KMS-11 (cell line): ENCODE data around the gene MID1.

Source experiments
- H2AFZ ChIP-seq: fragments of 200-600 bp; sonication (generic); 2 replicates; pipeline ENCODE4 v1.6.1; 2016; ENCODE audit warnings: antibody characterized with exemption, mixed run types, low read depth
- H3K27ac ChIP-seq: fragments of 200-600 bp; sonication (generic); 2 replicates; pipeline ENCODE4 v1.6.1; 2016; ENCODE audit warnings: mild to moderate bottlenecking, mixed run types
- H3K27me3 ChIP-seq: fragments of 200-600 bp; sonication (generic); 2 replicates; pipeline ENCODE4 v1.6.1; 2017; ENCODE audit warnings: mild to moderate bottlenecking, low read depth, mixed run types, moderate library complexity; ENCODE audit not compliant: insufficient read depth
- H3K36me3 ChIP-seq: fragments of 200-600 bp; sonication (generic); 2 replicates; pipeline ENCODE4 v1.6.1; 2017; ENCODE audit warnings: mild to moderate bottlenecking, mixed run types; ENCODE audit not compliant: insufficient read depth
- H3K4me1 ChIP-seq: fragments of 200-600 bp; sonication (generic); 2 replicates; pipeline ENCODE4 v1.6.1; 2016; ENCODE audit warnings: mild to moderate bottlenecking, low read depth, mixed run types; ENCODE audit not compliant: poor library complexity, severe bottlenecking
- H3K4me2 ChIP-seq: fragments of 200-600 bp; sonication (generic); 2 replicates; pipeline ENCODE4 v1.7.0; 2016; ENCODE audit warnings: mild to moderate bottlenecking, mixed run types
- H3K4me3 ChIP-seq: fragments of 200-600 bp; sonication (generic); IDR thresholded peaks from 2 replicates; pipeline ENCODE4 v1.6.1; 2017; ENCODE audit warnings: low read depth, low read length, mixed read lengths; ENCODE audit not compliant: insufficient read depth
- H3K79me2 ChIP-seq: fragments of 200-600 bp; sonication (generic); 2 replicates; pipeline ENCODE4 v1.6.1; 2016; ENCODE audit warnings: low read depth, mixed run types; ENCODE audit not compliant: insufficient read depth
- H3K9ac ChIP-seq: fragments of 200-600 bp; sonication (generic); 2 replicates; pipeline ENCODE4 v1.6.1; 2016; ENCODE audit warnings: mild to moderate bottlenecking, mixed run types
- H4K20me1 ChIP-seq: fragments of 200-600 bp; sonication (generic); 2 replicates; pipeline ENCODE4 v1.6.1; 2016; ENCODE audit warnings: mild to moderate bottlenecking, mixed run types; ENCODE audit not compliant: insufficient read depth
- CTCF ChIP-seq: fragments of 200-600 bp; sonication (generic); conservative IDR thresholded peaks from 2 replicates; pipeline ENCODE4 v1.6.1; 2017; ENCODE audit warnings: low read depth, mild to moderate bottlenecking, antibody characterized with exemption, low read length, moderate library complexity, mixed read lengths

Gene MID1

GRCh38 chrX:10612215-10612614 lies 8.2 kb downstream of the MID1 start:
- Histone ChIP-seq H3K27ac (no peak overlapping the region), H4K20me1 (no peaks in the 10 kb centered on the region), H3K4me2 (no peak overlapping the region), H3K4me3 (no peak overlapping the region), H3K27me3 (no peaks in the 10 kb centered on the region), H3K9ac (no peak overlapping the region), H3K36me3 (no peaks in the 10 kb centered on the region), H3K79me2 (no peaks in the 10 kb centered on the region), H2AFZ (no peak overlapping the region), H3K4me1 (no peaks in the 10 kb centered on the region)
- no peak for TF ChIP-seq CTCF

- no peaks in the 10 kb centered on the region for H3K79me2 ChIP-seq
- H3K4me3 ChIP-seq: no peak overlapping the region
- no peaks in the 10 kb centered on the region for H3K4me1 ChIP-seq
- H3K27me3 ChIP-seq: no peaks in the 10 kb centered on the region
- H2AFZ ChIP-seq: no peak overlapping the region
- no peak overlapping the region for H3K4me2 ChIP-seq
- no peak overlapping the region for H3K27ac ChIP-seq
- TF ChIP-seq CTCF: no peak
- H3K36me3 ChIP-seq: no peaks in the 10 kb centered on the region
- no peaks in the 10 kb centered on the region for H4K20me1 ChIP-seq
- no peak overlapping the region for H3K9ac ChIP-seq
These were observed 8.8 kb downstream of the MID1 start for GRCh38 chrX:10611441-10612090.

GRCh38 chrX:10608099-10608498 lies 12.3 kb downstream of the MID1 start:
- no peaks in the 10 kb centered on the region for H3K36me3 ChIP-seq
- H3K79me2 ChIP-seq: no peaks in the 10 kb centered on the region
- TF ChIP-seq CTCF: no peak
- no peak overlapping the region for H3K4me2 ChIP-seq
- no peak overlapping the region for H2AFZ ChIP-seq
- H4K20me1 ChIP-seq: no peaks in the 10 kb centered on the region
- no peak overlapping the region for H3K27ac ChIP-seq
- H3K4me3 ChIP-seq: no peak overlapping the region
- no peaks in the 10 kb centered on the region for H3K4me1 ChIP-seq
- H3K9ac ChIP-seq: no peak overlapping the region
- no peaks in the 10 kb centered on the region for H3K27me3 ChIP-seq

GRCh38 chrX:10607233-10607632 lies 13.2 kb downstream of the MID1 start:
- Histone ChIP-seq H3K36me3 (no peaks in the 10 kb centered on the region), H3K27me3 (no peaks in the 10 kb centered on the region), H3K27ac (no peak overlapping the region), H3K9ac (no peak overlapping the region), H3K4me2 (no peak overlapping the region), H3K79me2 (no peaks in the 10 kb centered on the region), H3K4me1 (no peaks in the 10 kb centered on the region), H2AFZ (no peak overlapping the region), H4K20me1 (no peaks in the 10 kb centered on the region), H3K4me3 (no peak overlapping the region)
- TF ChIP-seq CTCF: no peak
